ENCODE results near the gene FNDC3B. TPM values are rescaled to one million over a fixed set of nuclear protein-coding genes. Genes with fewer than 3 reads are reported as not detected.

Gene FNDC3B
- polyA plus RNA-seq, 1 donor, result 25.9 TPM

DNA sequence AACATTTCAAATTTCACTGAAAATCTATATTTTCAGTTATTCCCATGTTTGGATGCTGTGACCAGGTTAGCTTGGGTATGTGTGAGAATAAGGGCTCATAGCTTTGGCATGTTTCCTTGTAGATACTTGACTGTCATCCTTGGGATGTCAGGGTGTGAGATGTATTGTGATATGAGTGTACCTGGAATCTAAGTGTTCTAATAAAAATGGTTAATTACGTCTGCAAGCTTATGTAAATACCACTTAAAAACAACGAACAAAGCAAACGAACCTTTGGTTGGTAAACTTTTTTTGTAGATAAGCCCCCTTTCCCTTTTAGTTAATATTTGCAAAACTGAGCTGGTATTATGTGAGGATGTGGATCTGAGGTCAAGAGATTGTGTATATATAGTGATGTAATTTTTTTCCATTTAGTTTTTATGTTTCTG is 63.5 kb downstream of the FNDC3B start:
- no CpG with 5 or more reads among the region's 3 CpGs for WGBS (ENCODE audit: insufficient coverage, low lambda C conversion rate)
- DNase-seq, result no peak
- H3K4me1 ChIP-seq (ENCODE audit: control insufficient read depth, insufficient read depth, low read length), result peaks cover 7% of the 10 kb centered on the region
- no peak overlapping the region for H3K4me3 ChIP-seq (ENCODE audit: low read length)
- H3K27me3 ChIP-seq (ENCODE audit: control insufficient read depth, insufficient read depth, low read length), result no peaks in the 10 kb centered on the region
- no peaks in the 10 kb centered on the region for H3K9me3 ChIP-seq (ENCODE audit: control insufficient read depth, low read depth, low read length)
- no peaks in the 10 kb centered on the region for H3K36me3 ChIP-seq (ENCODE audit: control insufficient read depth, insufficient read depth, low read length)
- no peak overlapping the region for H3K27ac ChIP-seq (ENCODE audit: low read length)

- Histone ChIP-seq H3K9me3 (ENCODE audit: control insufficient read depth, low read depth, low read length) (no peaks in the 10 kb centered on the region), H3K36me3 (ENCODE audit: control insufficient read depth, insufficient read depth, low read length) (no peaks in the 10 kb centered on the region), H3K27me3 (ENCODE audit: control insufficient read depth, insufficient read depth, low read length) (no peaks in the 10 kb centered on the region), H3K4me3 (ENCODE audit: low read length) (no peak overlapping the region), H3K27ac (ENCODE audit: low read length) (no peak overlapping the region), H3K4me1 (ENCODE audit: control insufficient read depth, insufficient read depth, low read length) (peaks cover 3% of the 10 kb centered on the region)
- no peak for DNase-seq
- WGBS (ENCODE audit: insufficient coverage, low lambda C conversion rate), result 75% methylated on average over 2 of the region's 2 CpGs
Observed at GRCh38 chr3:172103724-172104123, 64.3 kb downstream of the FNDC3B start.

- no peaks in the 10 kb centered on the region for H3K9me3 ChIP-seq (ENCODE audit: control insufficient read depth, low read depth, low read length)
- H3K36me3 ChIP-seq (ENCODE audit: control insufficient read depth, insufficient read depth, low read length), result no peaks in the 10 kb centered on the region
- H3K4me1 ChIP-seq (ENCODE audit: control insufficient read depth, insufficient read depth, low read length), result peaks cover 3% of the 10 kb centered on the region
- WGBS (ENCODE audit: insufficient coverage, low lambda C conversion rate), result no CpG with 5 or more reads among the region's 2 CpGs
- no peaks in the 10 kb centered on the region for H3K27me3 ChIP-seq (ENCODE audit: control insufficient read depth, insufficient read depth, low read length)
- no peak overlapping the region for H3K27ac ChIP-seq (ENCODE audit: low read length)
- no peak for DNase-seq
- H3K4me3 ChIP-seq (ENCODE audit: low read length), result no peak overlapping the region
Observed at GRCh38 chr3:172104471-172105072, 65.2 kb downstream of the FNDC3B start.

DNA sequence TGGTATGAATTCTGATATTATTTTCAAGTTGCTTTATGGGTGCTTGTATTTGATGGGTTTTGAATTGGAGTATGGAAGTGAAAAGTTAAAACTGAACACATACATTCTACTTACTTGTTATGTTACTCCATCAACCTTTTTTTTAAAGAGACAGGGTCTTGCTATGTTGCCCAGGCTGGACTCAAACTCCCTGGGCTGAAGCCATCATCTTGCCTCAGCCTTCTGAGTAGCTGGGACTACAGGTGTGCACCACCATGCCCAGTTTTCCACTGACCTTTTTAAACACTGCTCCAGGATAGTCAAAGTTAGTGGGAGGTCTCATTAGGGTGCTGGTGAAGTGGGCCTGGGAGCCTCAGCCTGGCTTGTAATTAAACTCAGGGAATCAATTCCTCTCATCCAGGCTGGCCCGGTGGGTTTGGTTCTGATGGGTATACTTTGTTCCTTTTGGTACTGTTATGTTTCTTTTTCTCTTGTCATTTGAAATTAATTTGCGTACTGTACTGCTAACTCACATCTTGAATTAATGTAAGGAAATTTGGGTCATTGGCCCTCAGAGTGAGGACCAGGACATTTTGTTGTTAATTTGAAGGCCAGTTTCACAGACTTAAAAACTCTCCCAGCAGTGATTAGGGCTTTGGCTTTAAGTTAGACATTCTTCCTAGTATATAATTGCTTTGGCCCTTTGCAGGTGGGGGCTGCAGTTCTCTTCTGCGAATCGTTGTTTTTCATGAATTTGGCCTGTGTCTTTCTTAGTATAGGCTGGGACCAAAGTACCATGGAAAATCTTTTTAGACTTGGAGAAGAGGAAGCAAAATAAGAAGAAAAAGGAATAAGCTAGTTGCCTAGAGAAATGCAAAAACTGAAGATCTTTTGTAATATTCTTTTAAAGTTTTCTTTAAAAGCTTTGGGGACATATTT is 66.9 kb downstream of the FNDC3B start:
- Histone ChIP-seq H3K27me3 (ENCODE audit: control insufficient read depth, insufficient read depth, low read length) (no peaks in the 10 kb centered on the region), H3K9me3 (ENCODE audit: control insufficient read depth, low read depth, low read length) (no peaks in the 10 kb centered on the region), H3K4me3 (ENCODE audit: low read length) (no peak overlapping the region), H3K4me1 (ENCODE audit: control insufficient read depth, insufficient read depth, low read length) (peaks cover 3% of the 10 kb centered on the region), H3K36me3 (ENCODE audit: control insufficient read depth, insufficient read depth, low read length) (peaks cover 2% of the 10 kb centered on the region), H3K27ac (ENCODE audit: low read length) (no peak overlapping the region)
- DNase-seq, result no peak
- WGBS (ENCODE audit: insufficient coverage, low lambda C conversion rate), result 100% methylated on average over 3 of the region's 4 CpGs

DNA sequence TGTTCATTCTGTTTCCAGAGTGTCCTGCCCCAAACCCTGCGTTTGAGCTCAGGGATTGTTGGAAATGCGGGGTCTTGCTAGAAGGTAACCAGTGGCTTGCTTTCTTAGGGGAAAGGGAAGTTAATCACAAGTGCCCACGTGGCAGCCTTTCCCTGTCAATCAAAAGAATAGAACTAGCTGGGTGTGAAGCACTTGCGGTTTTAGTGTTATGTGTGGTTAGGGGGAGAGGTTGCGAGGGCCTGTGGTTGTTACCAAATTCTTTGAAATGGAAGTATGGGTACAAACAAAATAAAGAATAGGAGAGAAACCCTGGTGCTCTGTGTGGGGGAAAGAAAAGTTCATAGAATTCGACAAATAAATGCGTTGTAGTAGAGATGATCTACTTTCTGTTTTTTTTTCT is 67.6 kb downstream of the FNDC3B start:
- H3K36me3 ChIP-seq (ENCODE audit: control insufficient read depth, insufficient read depth, low read length), result peaks cover 2% of the 10 kb centered on the region
- H3K27ac ChIP-seq (ENCODE audit: low read length), result no peak overlapping the region
- no peaks in the 10 kb centered on the region for H3K27me3 ChIP-seq (ENCODE audit: control insufficient read depth, insufficient read depth, low read length)
- 100% methylated on average over 3 of the region's 7 CpGs for WGBS (ENCODE audit: insufficient coverage, low lambda C conversion rate)
- H3K4me3 ChIP-seq (ENCODE audit: low read length), result no peak overlapping the region
- H3K9me3 ChIP-seq (ENCODE audit: control insufficient read depth, low read depth, low read length), result no peaks in the 10 kb centered on the region
- DNase-seq, result no peak
- H3K4me1 ChIP-seq (ENCODE audit: control insufficient read depth, insufficient read depth, low read length), result peaks cover 3% of the 10 kb centered on the region

GRCh38 chr3:172107403-172107802 is 68.0 kb downstream of the FNDC3B start:
- Histone ChIP-seq H3K4me3 (ENCODE audit: low read length) (no peak overlapping the region), H3K27ac (ENCODE audit: low read length) (no peak overlapping the region), H3K36me3 (ENCODE audit: control insufficient read depth, insufficient read depth, low read length) (peaks cover 5% of the 10 kb centered on the region), H3K4me1 (ENCODE audit: control insufficient read depth, insufficient read depth, low read length) (peaks cover 3% of the 10 kb centered on the region), H3K27me3 (ENCODE audit: control insufficient read depth, insufficient read depth, low read length) (no peaks in the 10 kb centered on the region), H3K9me3 (ENCODE audit: control insufficient read depth, low read depth, low read length) (no peaks in the 10 kb centered on the region)
- WGBS (ENCODE audit: insufficient coverage, low lambda C conversion rate), result no CpG with 5 or more reads among the region's 4 CpGs
- no peak for DNase-seq

- Histone ChIP-seq H3K27ac (ENCODE audit: low read length) (no peak overlapping the region), H3K4me1 (ENCODE audit: control insufficient read depth, insufficient read depth, low read length) (no peaks in the 10 kb centered on the region), H3K4me3 (ENCODE audit: low read length) (no peak overlapping the region), H3K27me3 (ENCODE audit: control insufficient read depth, insufficient read depth, low read length) (no peaks in the 10 kb centered on the region), H3K36me3 (ENCODE audit: control insufficient read depth, insufficient read depth, low read length) (peaks cover 22% of the 10 kb centered on the region), H3K9me3 (ENCODE audit: control insufficient read depth, low read depth, low read length) (no peaks in the 10 kb centered on the region)
- DNase-seq, result no peak
- WGBS (ENCODE audit: insufficient coverage, low lambda C conversion rate), result no CpG with 5 or more reads among the region's 3 CpGs
Observed at GRCh38 chr3:172110127-172110779, 70.9 kb downstream of the FNDC3B start.

DNA sequence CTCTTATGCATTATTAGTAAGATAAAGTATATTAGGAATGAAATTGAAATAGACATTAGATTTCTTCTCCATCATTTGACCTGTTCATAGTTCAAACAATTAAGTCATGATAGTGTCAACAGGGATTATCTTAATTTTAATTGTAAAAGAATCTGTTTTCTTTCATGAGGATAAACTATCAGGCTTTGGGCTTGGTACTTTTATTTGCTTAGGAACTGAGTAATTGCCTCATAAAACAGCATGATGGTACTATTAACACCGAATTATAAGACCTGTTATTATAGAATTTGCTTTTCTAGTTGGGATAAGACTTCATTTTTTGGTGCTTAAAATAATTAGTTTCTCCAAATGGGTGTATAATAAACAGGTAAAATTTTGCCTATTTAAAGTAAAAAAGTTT is 71.8 kb downstream of the FNDC3B start:
- no peak for DNase-seq
- H3K36me3 ChIP-seq (ENCODE audit: control insufficient read depth, insufficient read depth, low read length), result peaks cover 30% of the 10 kb centered on the region
- no peak overlapping the region for H3K27ac ChIP-seq (ENCODE audit: low read length)
- no peaks in the 10 kb centered on the region for H3K27me3 ChIP-seq (ENCODE audit: control insufficient read depth, insufficient read depth, low read length)
- H3K4me1 ChIP-seq (ENCODE audit: control insufficient read depth, insufficient read depth, low read length), result no peaks in the 10 kb centered on the region
- no peaks in the 10 kb centered on the region for H3K9me3 ChIP-seq (ENCODE audit: control insufficient read depth, low read depth, low read length)
- WGBS (ENCODE audit: insufficient coverage, low lambda C conversion rate), result 50% methylated on average over 1 of the region's 1 CpG
- H3K4me3 ChIP-seq (ENCODE audit: low read length), result no peak overlapping the region

DNA sequence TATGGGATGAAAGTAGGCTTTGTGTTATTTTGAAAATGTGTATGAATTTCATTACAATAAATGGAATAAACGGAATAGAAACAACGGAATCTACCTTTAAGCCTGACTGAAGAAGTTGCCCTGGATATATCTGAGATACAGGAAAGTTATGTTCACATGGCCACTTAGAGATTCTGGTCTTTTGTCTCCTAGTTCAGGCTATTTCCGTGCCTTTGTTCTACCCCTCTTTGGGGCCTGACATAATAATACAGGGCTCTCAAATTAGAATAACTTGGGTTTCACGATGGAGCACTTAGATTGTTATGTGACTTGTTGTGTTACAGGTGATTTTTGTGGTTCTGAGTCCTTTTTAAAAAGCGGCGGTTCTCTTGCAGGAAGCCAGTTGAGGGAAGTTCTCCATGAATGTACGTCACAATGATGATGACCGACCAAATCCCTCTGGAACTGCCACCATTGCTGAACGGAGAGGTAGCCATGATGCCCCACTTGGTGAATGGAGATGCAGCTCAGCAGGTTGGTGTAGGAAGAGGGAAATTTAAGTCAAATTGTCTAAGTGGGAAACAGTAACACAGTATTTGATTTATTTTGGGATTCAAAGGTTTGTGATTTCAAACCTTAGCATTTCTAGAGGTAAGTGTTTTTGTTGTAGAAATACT is 72.8 kb downstream of the FNDC3B start:
- peaks cover 32% of the 10 kb centered on the region for H3K36me3 ChIP-seq (ENCODE audit: control insufficient read depth, insufficient read depth, low read length)

GRCh38 chr3:172112734-172113120 is 73.3 kb downstream of the FNDC3B start:
- no peak overlapping the region for H3K27ac ChIP-seq (ENCODE audit: low read length)
- no peak overlapping the region for H3K4me3 ChIP-seq (ENCODE audit: low read length)
- H3K4me1 ChIP-seq (ENCODE audit: control insufficient read depth, insufficient read depth, low read length), result no peaks in the 10 kb centered on the region
- 100% methylated on average over 2 of the region's 5 CpGs for WGBS (ENCODE audit: insufficient coverage, low lambda C conversion rate)
- no peaks in the 10 kb centered on the region for H3K27me3 ChIP-seq (ENCODE audit: control insufficient read depth, insufficient read depth, low read length)
- H3K9me3 ChIP-seq (ENCODE audit: control insufficient read depth, low read depth, low read length), result no peaks in the 10 kb centered on the region
- no peak for DNase-seq
- H3K36me3 ChIP-seq (ENCODE audit: control insufficient read depth, insufficient read depth, low read length), result peaks cover 32% of the 10 kb centered on the region

More for the DNA sequence above, 72.8 kb downstream of the FNDC3B start:
- DNase-seq, result no peak
- Histone ChIP-seq H3K4me1 (ENCODE audit: control insufficient read depth, insufficient read depth, low read length) (no peaks in the 10 kb centered on the region), H3K27ac (ENCODE audit: low read length) (no peak overlapping the region), H3K27me3 (ENCODE audit: control insufficient read depth, insufficient read depth, low read length) (no peaks in the 10 kb centered on the region), H3K9me3 (ENCODE audit: control insufficient read depth, low read depth, low read length) (no peaks in the 10 kb centered on the region), H3K4me3 (ENCODE audit: low read length) (no peak overlapping the region)
- WGBS (ENCODE audit: insufficient coverage, low lambda C conversion rate), result no CpG with 5 or more reads among the region's 9 CpGs
